GM12878 (cell line): ENCODE measurements around the gene CENPP. TPM values are rescaled to one million over a fixed set of nuclear protein-coding genes. Genes with fewer than 3 reads are reported as not detected.
A peak's percentile ranks its signal among the peaks of the same experiment; 100 is the strongest.

Experiments
- ATAC-seq: fragments of 200-7000 bp; cut with Tn5 transposase; 3 replicates; pipeline ENCODE4 v1.9.1; 2020; ENCODE audit warnings: mild to moderate bottlenecking, moderate library complexity
- BruUV-seq: library from RNA; stranded (reverse); fragments of 400-500 nt; replicated peaks from 2 replicates; lab custom pipeline; 2021; lab: Mats Ljungman, UMichigan
- CTCF ChIA-PET: fragments of 300-600 bp; sonication (Branson Sonifier 250); formaldehyde crosslinking; extraction: SDS; loops from one replicate; lab custom pipeline; 2021; ENCODE audit warnings: inconsistent platforms; lab: Yijun Ruan, JAX
- POLR2A ChIA-PET: fragments of 350-600 bp; formaldehyde crosslinking; extraction: SDS; loops from one replicate; lab custom pipeline; 2021; ENCODE audit warnings: inconsistent platforms; lab: Charles Lee
- RAD21 ChIA-PET: fragments of 300-600 bp; sonication (Branson Sonifier 250); formaldehyde crosslinking; loops from one replicate; lab custom pipeline; 2023; ENCODE audit warnings: antibody characterized with exemption; ENCODE audit not compliant: unreplicated experiment; lab: Charles Lee
- SMC1A ChIA-PET: fragments of 300-600 bp; sonication (Branson Sonifier 250); formaldehyde crosslinking; loops from one replicate; lab custom pipeline; 2023; ENCODE audit not compliant: unreplicated experiment, uncharacterized antibody; lab: Charles Lee
- DNase-seq: peaks from one replicate; pipeline ENCODE4 v3.0.0-alpha.2; 2011; ENCODE audit warnings: low read depth, low spot score
- FAIRE-seq: peaks from 3 replicates; lab custom pipeline; 2011; peaks lifted over from hg19 to GRCh38; lab: Jason Lieb, UNC
- H2AFZ ChIP-seq: 2 replicates; pipeline ENCODE4 v1.6.0; 2011; ENCODE audit warnings: low read depth, low read length, control low read depth; ENCODE audit not compliant: control insufficient read depth
- H3K27ac ChIP-seq: 2 replicates; pipeline ENCODE4 v1.5.1; 2011; ENCODE audit warnings: control low read depth; ENCODE audit not compliant: control insufficient read depth, insufficient read depth
- H3K27me3 ChIP-seq, 2 experiments: replicated peaks in 1 of 2; 2 replicates each; pipeline versions ENCODE4 v1.6.0 to v1.6.1; 2011; ENCODE audit warnings: low read length in 1 of 2; ENCODE audit not compliant: control insufficient read depth in 2 of 2, insufficient read depth in 2 of 2
- H3K36me3 ChIP-seq, 2 experiments: 2 replicates each; pipeline ENCODE4 v1.5.1; 2011; ENCODE audit warnings: low read length in 1 of 2; ENCODE audit not compliant: control insufficient read depth in 2 of 2, insufficient read depth in 2 of 2
- H3K4me1 ChIP-seq: 2 replicates; pipeline ENCODE4 v1.6.1; 2011; ENCODE audit warnings: mild to moderate bottlenecking, low read length, moderate library complexity, mixed read lengths; ENCODE audit not compliant: control insufficient read depth, insufficient read depth
- H3K4me2 ChIP-seq: 2 replicates; pipeline ENCODE4 v1.6.0; 2011; ENCODE audit warnings: control low read depth; ENCODE audit not compliant: control insufficient read depth, insufficient read depth
- H3K4me3 ChIP-seq: fragments of 200-600 bp; sonication (generic); 2 replicates; pipeline ENCODE4 v1.5.1; 2016
- H3K79me2 ChIP-seq: 2 replicates; pipeline ENCODE4 v1.6.0; 2011; ENCODE audit warnings: low read length; ENCODE audit not compliant: control insufficient read depth, insufficient read depth
- H3K9ac ChIP-seq: 2 replicates; pipeline ENCODE4 v1.8.0; 2011; ENCODE audit warnings: low read length, control low read depth, mixed read lengths; ENCODE audit not compliant: control insufficient read depth, insufficient read depth
- H3K9me3 ChIP-seq: replicated peaks from 3 replicates; pipeline ENCODE4 v1.5.1; 2011; ENCODE audit warnings: mild to moderate bottlenecking, low read length; ENCODE audit not compliant: control insufficient read depth, insufficient read depth
- H4K20me1 ChIP-seq: 2 replicates; pipeline ENCODE4 v1.6.0; 2011; ENCODE audit not compliant: control insufficient read depth, insufficient read depth
- BCLAF1 ChIP-seq: fragments of 450-650 bp; IDR thresholded peaks from 2 replicates; pipeline ENCODE4 v1.6.1; 2017; ENCODE audit warnings: antibody characterized with exemption, mild to moderate bottlenecking, moderate library complexity
- CBFB ChIP-seq: IDR thresholded peaks from 2 replicates; pipeline ENCODE4 v1.6.1; 2016; ENCODE audit warnings: antibody characterized with exemption, low read depth
- CUX1 ChIP-seq: IDR thresholded peaks from 2 replicates; pipeline ENCODE4 v1.6.1; 2012; ENCODE audit warnings: improper control_type of control experiment, low read depth, low read length; ENCODE audit not compliant: insufficient replicate concordance
- HSF1 ChIP-seq: fragments of 150-350 bp; IDR thresholded peaks from 2 replicates; pipeline ENCODE4 v1.6.1; 2014; ENCODE audit warnings: mild to moderate bottlenecking, low read depth, low read length
- IRF5 ChIP-seq: fragments of 450-650 bp; IDR thresholded peaks from 2 replicates; pipeline ENCODE4 v1.6.1; 2017; ENCODE audit warnings: borderline replicate concordance
- RUNX3 ChIP-seq: IDR thresholded peaks from 2 replicates; pipeline ENCODE4 v1.6.1; 2012; ENCODE audit warnings: low read length, inconsistent platforms
- ZNF687 ChIP-seq: fragments of 450-650 bp; IDR thresholded peaks from 2 replicates; pipeline ENCODE4 v1.6.1; 2017; ENCODE audit warnings: mild to moderate bottlenecking, moderate library complexity
- ZZZ3 ChIP-seq: IDR thresholded peaks from 2 replicates; pipeline ENCODE4 v1.6.1; 2011; ENCODE audit warnings: low read depth; ENCODE audit not compliant: control insufficient read depth, insufficient read length
- WGBS: methylation state at CpG from one replicate; pipeline ENCODE4 v1.1.6; 2016; ENCODE audit warnings: low lambda C conversion rate; ENCODE audit not compliant: insufficient replicate concordance, insufficient coverage; ENCODE audit errors: missing lambda C conversion rate; 5-methylcytosine and 5-hydroxymethylcytosine counted together
- in situ Hi-C: fragments of 300-500 bp; cut with MboI; formaldehyde crosslinking; loops from 9 replicates; pipeline ENCODE4 v1.14.3; 2018; ENCODE audit warnings: mixed read lengths
- intact Hi-C: fragments of 100-400 bp; cut with micrococcal nuclease; formaldehyde crosslinking; loops from one replicate; pipeline ENCODE4 v1.14.2; 2022; ENCODE audit not compliant: unreplicated experiment
- polyA plus RNA-seq, 11 experiments: library from polyadenylated mRNA; depleted of rRNA in 4 of 11; unstranded in 6 of 11; stranded (reverse) in 5 of 11; fragments of >200 nt; fragmentation: Nextera tagmentation in 4 of 11; fragmentation: Illumina TruSeq in 1 of 11; extraction: Ambion mirVana in 4 of 11; extraction: Trizol in 1 of 11; gene quantifications; 1 replicate in 1 of 11; 2 replicates in 10 of 11; pipeline versions ENCODE4 v1.2.1 to v1.2.3, GENCODE V29; 2011 to 2016; ENCODE audit warnings: inconsistent platforms in 2 of 11, missing spikeins in 2 of 11, low read depth in 1 of 11
- total RNA-seq, 4 experiments: library from RNA; depleted of rRNA in 3 of 4; stranded (reverse); fragments of >200 nt in 3 of 4; fragmentation: Illumina TruSeq in 1 of 4; extraction: Trizol in 1 of 4; gene quantifications; 2 replicates each; pipeline versions ENCODE4 v1.2.1 to v1.2.3, GENCODE V29; 2013 to 2021

Gene CENPP
- total and polyA plus RNA-seq, 10 of the 15 experiments (the other 5 are each of a cell fraction or from before 2014, with no cell fraction given), result 9.4 to 31.4 (median 19.8) TPM

- Histone ChIP-seq H3K9me3 (no peaks in the 10 kb centered on the region), H4K20me1 (no peaks in the 10 kb centered on the region), H3K4me3 (no peak overlapping the region), H3K4me1 (no peaks in the 10 kb centered on the region), H2AFZ (no peak overlapping the region), H3K79me2 (no peaks in the 10 kb centered on the region), H3K4me2 (no peak overlapping the region), H3K36me3 (no peaks in the 10 kb centered on the region), H3K9ac (no peak overlapping the region), H3K27me3 (no peaks in the 10 kb centered on the region), H3K27ac (no peak overlapping the region)
- no peak for DNase-seq
- 83% methylated on average over 1 of the region's 1 CpG for WGBS
- SMC1A ChIA-PET, result no interaction called here
- POLR2A ChIA-PET, result no interaction called here
- intact Hi-C loops (no loop called here), in situ Hi-C loops (no loop called here)
- CTCF ChIA-PET, result no interaction called here
- ATAC-seq, result peak; percentile 27; the same call in 1 of the 3 replicates
- FAIRE-seq, result no peak
- no TSS peak for BruUV-seq
- RAD21 ChIA-PET, result no interaction called here
- no peak for TF ChIP-seq HSF1
- TF ChIP-seq IRF5, result no peak
- no peak for TF ChIP-seq CUX1
- TF ChIP-seq ZNF687, result no peak
- TF ChIP-seq CBFB, result no peak
- no peak for TF ChIP-seq BCLAF1
- TF ChIP-seq ZZZ3, result no peak
- no peak for TF ChIP-seq RUNX3
Observed at GRCh38 chr9:92402360-92402759, 76.6 kb downstream of the CENPP start.
